ENCODE measurements around the gene ZNF853. TPM values are rescaled to one million over a fixed set of nuclear protein-coding genes. Genes with fewer than 3 reads are reported as not detected.

The ZNF853 gene
- total RNA-seq, 1 donor = under 0.01 TPM

GRCh38 chr7:6589829-6590644 lies 25.4 kb upstream of the ZNF853 start, which contains the start of gene INTS15:
INTS15 (plus strand) TSS chr7:6590021; CDS start chr7:6590284, 263 bp downstream.
- peak; percentile 46 for TF ChIP-seq CTCF (IDR thresholded peaks at IDR 0.05; ENCODE audit: insufficient read depth, low read depth, low read length)
- H3K4me3 ChIP-seq (ENCODE audit: low read depth, low read length) = peak within 1 kb of the TSS; percentile 88
- peak; percentile 76 for DNase-seq (ENCODE audit: low read depth)

- peak overlapping the region; percentile 88 for H3K4me3 ChIP-seq (ENCODE audit: low read depth, low read length)
- TF ChIP-seq CTCF (IDR thresholded peaks at IDR 0.05; ENCODE audit: insufficient read depth, low read depth, low read length) = no peak
- no peak for DNase-seq (ENCODE audit: low read depth)
Observed at GRCh38 chr7:6590645-6591110, 24.7 kb upstream of the ZNF853 start.

DNA sequence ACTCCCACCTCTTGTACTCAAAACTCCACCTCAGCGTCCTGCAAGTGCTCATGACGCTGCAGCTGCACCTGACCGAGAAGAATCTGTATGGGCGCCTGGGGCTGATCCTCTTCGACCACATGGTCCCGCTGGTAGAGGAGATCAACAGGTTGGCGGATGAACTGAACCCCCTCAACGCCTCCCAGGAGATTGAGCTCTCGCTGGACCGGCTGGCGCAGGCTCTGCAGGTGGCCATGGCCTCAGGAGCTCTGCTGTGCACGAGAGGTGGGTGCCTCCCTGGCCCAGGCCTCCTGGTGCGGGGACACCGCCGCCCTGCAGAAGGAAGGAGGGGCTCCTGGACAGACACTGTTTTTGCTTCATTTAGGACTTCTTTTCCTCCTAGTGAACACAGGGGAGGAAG lies 15.3 kb upstream of the ZNF853 start:
- no peak for TF ChIP-seq CTCF (IDR thresholded peaks at IDR 0.05; ENCODE audit: insufficient read depth, low read depth, low read length)
- DNase-seq (ENCODE audit: low read depth) = no peak
- H3K4me3 ChIP-seq (ENCODE audit: low read depth, low read length) = no peak overlapping the region

DNA sequence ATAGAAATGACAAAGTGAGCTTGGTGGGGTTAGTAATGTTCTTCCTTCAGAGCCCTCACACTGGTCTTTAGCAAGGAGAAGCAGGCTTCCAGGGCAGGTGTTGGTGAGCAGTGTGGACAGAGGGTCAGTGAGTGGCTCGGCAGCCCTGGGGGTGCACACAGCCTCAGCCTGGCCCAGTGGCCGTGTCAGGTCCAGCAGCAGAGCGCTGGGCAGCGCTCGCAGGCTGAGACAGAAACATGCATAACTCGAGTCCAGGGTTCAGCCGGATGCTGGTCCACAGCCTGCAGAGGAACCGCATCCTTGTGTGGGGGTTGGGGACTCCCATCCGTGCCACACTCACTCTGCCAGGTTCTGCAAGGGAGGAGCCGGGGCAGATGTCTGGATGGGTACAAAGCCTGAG lies 11.0 kb upstream of the ZNF853 start:
- DNase-seq (ENCODE audit: low read depth) = no peak
- TF ChIP-seq CTCF (IDR thresholded peaks at IDR 0.05; ENCODE audit: insufficient read depth, low read depth, low read length) = no peak
- H3K4me3 ChIP-seq (ENCODE audit: low read depth, low read length) = no peak overlapping the region

DNA sequence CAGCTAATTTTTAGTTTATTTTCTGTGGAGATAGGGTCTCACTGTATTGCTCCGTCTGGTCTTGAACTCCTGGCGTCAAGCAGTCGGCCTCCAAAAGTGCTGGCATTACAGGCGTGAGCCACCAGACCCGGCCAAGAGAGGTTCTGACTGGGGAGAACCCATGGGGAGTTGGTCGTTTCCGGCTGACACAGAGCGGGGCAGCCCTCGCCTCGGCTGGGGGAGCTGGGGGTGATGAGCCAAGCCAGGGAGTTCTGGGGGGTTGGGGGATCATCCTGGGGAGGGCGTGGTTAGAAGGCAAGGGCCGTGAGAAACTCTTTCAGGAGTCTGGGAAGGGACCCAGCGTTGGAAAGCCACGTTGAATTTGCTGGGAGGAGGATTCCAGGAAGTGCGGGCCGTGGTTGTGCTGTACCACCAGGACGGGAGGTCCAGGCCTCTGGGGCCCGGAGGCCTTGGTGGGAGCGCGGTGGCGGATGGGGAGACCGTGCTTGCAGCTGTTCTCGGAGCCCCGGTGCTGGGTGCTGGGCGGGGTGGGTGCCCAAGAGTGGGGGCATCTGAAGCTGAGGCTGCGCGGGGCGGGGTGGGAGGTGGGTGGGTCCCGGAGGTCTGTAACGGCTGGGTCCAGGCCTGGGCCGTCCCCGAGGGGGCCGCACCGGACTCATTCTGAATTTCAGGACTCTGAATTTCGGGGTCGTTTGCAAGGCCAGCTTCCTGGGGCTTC lies 8.4 kb upstream of the ZNF853 start:
- no peak overlapping the region for H3K4me3 ChIP-seq (ENCODE audit: low read depth, low read length)
- TF ChIP-seq CTCF (IDR thresholded peaks at IDR 0.05; ENCODE audit: insufficient read depth, low read depth, low read length) = no peak
- no peak for DNase-seq (ENCODE audit: low read depth)

DNA sequence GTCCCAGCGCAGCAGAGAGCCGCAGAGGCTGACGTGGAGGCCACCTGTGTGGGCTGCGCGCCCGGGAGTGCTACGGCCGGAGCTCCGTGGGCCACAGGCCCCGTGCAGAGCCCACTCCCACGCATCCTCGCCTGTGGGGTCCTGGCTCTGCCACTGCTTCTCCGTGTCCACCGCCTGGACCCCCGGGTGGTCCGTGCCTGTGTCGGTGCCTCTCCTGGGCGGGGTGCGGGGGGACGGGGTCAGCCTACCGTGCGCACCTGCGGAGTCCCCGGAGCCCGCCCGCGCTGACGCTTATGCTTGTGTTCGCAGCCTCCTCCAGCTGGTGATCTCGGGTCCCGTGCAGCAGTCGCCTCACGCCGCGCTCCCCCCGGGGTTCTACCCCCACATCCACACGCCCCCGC lies 7.8 kb upstream of the ZNF853 start:
- no peak for DNase-seq (ENCODE audit: low read depth)
- no peak for TF ChIP-seq CTCF (IDR thresholded peaks at IDR 0.05; ENCODE audit: insufficient read depth, low read depth, low read length)
- no peak overlapping the region for H3K4me3 ChIP-seq (ENCODE audit: low read depth, low read length)

Data from fibroblast of villous mesenchyme (primary cell).